HEK293 (cell line): Measurements from ENCODE around the gene TMCC2.

Source experiments
- CTCF ChIA-PET: fragments of 350-600 bp; formaldehyde crosslinking; extraction: SDS; loops from one replicate; lab custom pipeline; 2021; ENCODE audit warnings: antibody characterized with exemption; lab: Yijun Ruan, JAX
- POLR2A ChIA-PET: fragments of 300-600 bp; formaldehyde crosslinking; extraction: SDS; loops from one replicate; lab custom pipeline; 2020; ENCODE audit warnings: antibody characterized with exemption, inconsistent platforms; lab: Yijun Ruan, JAX
- H3K27ac ChIP-seq: fragments of 200-500 bp; sonication (Bioruptor generic); 2 replicates; pipeline ENCODE4 v1.5.1; 2014; ENCODE audit warnings: low read depth, low read length, control low read depth, inconsistent platforms; ENCODE audit errors: extremely low read depth
- H3K36me3 ChIP-seq, 2 experiments: fragments of 200-500 bp in 1 of 2; sonication (Bioruptor generic) in 1 of 2; 1 replicate in 1 of 2; 2 replicates in 1 of 2; pipeline ENCODE4 v1.5.1; 2014 to 2017; ENCODE audit warnings: inconsistent platforms in 2 of 2, low read length in 2 of 2; ENCODE audit not compliant: control insufficient read depth in 2 of 2, insufficient read depth in 1 of 2
- H3K4me1 ChIP-seq: fragments of 200-500 bp; sonication (Bioruptor generic); 2 replicates; pipeline ENCODE4 v1.5.1; 2014; ENCODE audit warnings: mild to moderate bottlenecking, low read length, inconsistent platforms; ENCODE audit not compliant: control insufficient read depth, insufficient read depth
- H3K4me3 ChIP-seq: 2 replicates; pipeline ENCODE4 v1.5.1; 2011; ENCODE audit warnings: low read depth, mild to moderate bottlenecking, control low read depth, low read length, moderate library complexity
- H3K9me3 ChIP-seq: fragments of 200-500 bp; sonication (Bioruptor generic); 2 replicates; pipeline ENCODE4 v1.5.1; 2014; ENCODE audit warnings: low read depth, low read length, inconsistent platforms; ENCODE audit not compliant: control insufficient read depth, insufficient read depth
- EGR2 ChIP-seq: fragments of 450-650 bp; formaldehyde crosslinking; IDR thresholded peaks from 2 replicates; pipeline ENCODE4 v1.5.1; 2016; ENCODE audit warnings: low read depth, missing biosample characterization, missing genetic modification characterization
- KLF8 ChIP-seq: fragments of 450-650 bp; formaldehyde crosslinking; IDR thresholded peaks from 2 replicates; pipeline ENCODE4 v1.5.1; 2016; ENCODE audit warnings: missing biosample characterization, missing genetic modification characterization
- PRDM1 ChIP-seq: fragments of 450-650 bp; formaldehyde crosslinking; IDR thresholded peaks from 2 replicates; pipeline ENCODE4; 2016; ENCODE audit warnings: missing biosample characterization, missing genetic modification characterization
- REPIN1 ChIP-seq: fragments of 450-650 bp; formaldehyde crosslinking; IDR thresholded peaks from 2 replicates; pipeline ENCODE4 v1.5.1; 2017; ENCODE audit warnings: missing biosample characterization, missing genetic modification characterization, low read depth
- WT1 ChIP-seq: fragments of 450-650 bp; formaldehyde crosslinking; IDR thresholded peaks from 2 replicates; pipeline ENCODE4 v1.5.1; 2016; ENCODE audit warnings: missing biosample characterization, missing genetic modification characterization
- ZBTB17 ChIP-seq: fragments of 450-650 bp; formaldehyde crosslinking; IDR thresholded peaks from 2 replicates; pipeline ENCODE4 v1.5.1; 2016; ENCODE audit warnings: missing biosample characterization, missing genetic modification characterization
- ZFHX2 ChIP-seq: fragments of 450-650 bp; formaldehyde crosslinking; conservative IDR thresholded peaks from 2 replicates; pipeline ENCODE4 v1.5.1; 2016; ENCODE audit warnings: missing biosample characterization, missing genetic modification characterization
- ZNF211 ChIP-seq: fragments of 450-650 bp; formaldehyde crosslinking; IDR thresholded peaks from 2 replicates; pipeline ENCODE4 v1.5.1; 2016; ENCODE audit warnings: low read depth, missing biosample characterization, missing genetic modification characterization
- ZNF221 ChIP-seq: fragments of 450-650 bp; formaldehyde crosslinking; IDR thresholded peaks from 2 replicates; pipeline ENCODE4 v1.5.1; 2017; ENCODE audit warnings: missing biosample characterization, missing genetic modification characterization, borderline replicate concordance
- ZNF24 ChIP-seq: fragments of 450-650 bp; formaldehyde crosslinking; IDR thresholded peaks from 2 replicates; pipeline ENCODE4 v1.5.1; 2016; ENCODE audit warnings: missing biosample characterization, missing genetic modification characterization
- ZNF292 ChIP-seq: fragments of 450-650 bp; formaldehyde crosslinking; IDR thresholded peaks from 2 replicates; pipeline ENCODE4 v1.5.1; 2016; ENCODE audit warnings: low read depth, missing biosample characterization, missing genetic modification characterization, borderline replicate concordance
- ZNF423 ChIP-seq: fragments of 450-650 bp; formaldehyde crosslinking; IDR thresholded peaks from 2 replicates; pipeline ENCODE4 v1.5.1; 2016; ENCODE audit warnings: missing biosample characterization, missing genetic modification characterization
- ZNF600 ChIP-seq: fragments of 450-650 bp; formaldehyde crosslinking; IDR thresholded peaks from 2 replicates; pipeline ENCODE4 v1.5.1; 2016; ENCODE audit warnings: missing biosample characterization, missing genetic modification characterization
- ZNF624 ChIP-seq: fragments of 450-650 bp; formaldehyde crosslinking; IDR thresholded peaks from 2 replicates; pipeline ENCODE4 v1.5.1; 2017; ENCODE audit warnings: missing biosample characterization, missing genetic modification characterization
- ZNF629 ChIP-seq: fragments of 450-650 bp; formaldehyde crosslinking; IDR thresholded peaks from 2 replicates; pipeline ENCODE4 v1.5.1; 2017; ENCODE audit warnings: missing biosample characterization, missing genetic modification characterization
- ZNF660 ChIP-seq: fragments of 450-650 bp; IDR thresholded peaks from 2 replicates; pipeline ENCODE4 v1.5.1; 2018; ENCODE audit warnings: missing biosample characterization, mild to moderate bottlenecking, missing genetic modification characterization
- TF ChIP-seq, protein P1 (sequence below): fragments of 450-650 bp; formaldehyde crosslinking; IDR thresholded peaks from 2 replicates; pipeline ENCODE4 v1.5.1; 2016; ENCODE audit warnings: missing biosample characterization, missing genetic modification characterization, borderline replicate concordance
- TF ChIP-seq, protein P2 (sequence below): fragments of 450-650 bp; formaldehyde crosslinking; IDR thresholded peaks from 2 replicates; pipeline ENCODE4 v1.5.1; 2016; ENCODE audit warnings: missing biosample characterization, missing genetic modification characterization
- TF ChIP-seq, protein P3 (sequence below): fragments of 450-650 bp; formaldehyde crosslinking; IDR thresholded peaks from 2 replicates; pipeline ENCODE4 v1.5.1; 2016; ENCODE audit warnings: missing biosample characterization, missing genetic modification characterization
- TF ChIP-seq, protein P4 (sequence below): fragments of 450-650 bp; formaldehyde crosslinking; IDR thresholded peaks from 2 replicates; pipeline ENCODE4 v1.5.1; 2016; ENCODE audit warnings: missing biosample characterization, missing genetic modification characterization
- TF ChIP-seq, protein P5 (sequence below): fragments of 450-650 bp; formaldehyde crosslinking; IDR thresholded peaks from 2 replicates; pipeline ENCODE4 v1.5.1; 2016; ENCODE audit warnings: missing biosample characterization, missing genetic modification characterization

The TMCC2 gene

DNA sequence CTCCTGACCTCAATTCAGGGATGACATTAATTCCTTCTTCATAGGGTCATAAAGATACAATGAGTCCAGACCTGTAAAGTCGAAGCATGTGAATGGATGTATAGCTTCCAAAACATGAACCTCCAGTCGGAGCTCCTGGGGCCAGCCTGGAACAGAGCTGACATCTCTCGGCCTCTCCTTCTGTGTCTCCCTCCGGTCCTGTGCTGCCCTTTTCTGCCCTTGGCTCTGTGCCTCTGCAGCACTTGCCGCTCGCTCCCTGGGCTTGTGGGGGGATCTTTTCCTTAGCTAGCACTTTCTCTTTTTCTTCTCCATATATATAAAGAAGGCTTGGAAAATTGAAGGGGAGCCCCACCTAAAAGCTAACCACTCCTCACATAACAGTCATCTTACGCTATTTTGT lies 42.5 kb downstream of the TMCC2 start (continued):
- TF ChIP-seq, protein P1, sequence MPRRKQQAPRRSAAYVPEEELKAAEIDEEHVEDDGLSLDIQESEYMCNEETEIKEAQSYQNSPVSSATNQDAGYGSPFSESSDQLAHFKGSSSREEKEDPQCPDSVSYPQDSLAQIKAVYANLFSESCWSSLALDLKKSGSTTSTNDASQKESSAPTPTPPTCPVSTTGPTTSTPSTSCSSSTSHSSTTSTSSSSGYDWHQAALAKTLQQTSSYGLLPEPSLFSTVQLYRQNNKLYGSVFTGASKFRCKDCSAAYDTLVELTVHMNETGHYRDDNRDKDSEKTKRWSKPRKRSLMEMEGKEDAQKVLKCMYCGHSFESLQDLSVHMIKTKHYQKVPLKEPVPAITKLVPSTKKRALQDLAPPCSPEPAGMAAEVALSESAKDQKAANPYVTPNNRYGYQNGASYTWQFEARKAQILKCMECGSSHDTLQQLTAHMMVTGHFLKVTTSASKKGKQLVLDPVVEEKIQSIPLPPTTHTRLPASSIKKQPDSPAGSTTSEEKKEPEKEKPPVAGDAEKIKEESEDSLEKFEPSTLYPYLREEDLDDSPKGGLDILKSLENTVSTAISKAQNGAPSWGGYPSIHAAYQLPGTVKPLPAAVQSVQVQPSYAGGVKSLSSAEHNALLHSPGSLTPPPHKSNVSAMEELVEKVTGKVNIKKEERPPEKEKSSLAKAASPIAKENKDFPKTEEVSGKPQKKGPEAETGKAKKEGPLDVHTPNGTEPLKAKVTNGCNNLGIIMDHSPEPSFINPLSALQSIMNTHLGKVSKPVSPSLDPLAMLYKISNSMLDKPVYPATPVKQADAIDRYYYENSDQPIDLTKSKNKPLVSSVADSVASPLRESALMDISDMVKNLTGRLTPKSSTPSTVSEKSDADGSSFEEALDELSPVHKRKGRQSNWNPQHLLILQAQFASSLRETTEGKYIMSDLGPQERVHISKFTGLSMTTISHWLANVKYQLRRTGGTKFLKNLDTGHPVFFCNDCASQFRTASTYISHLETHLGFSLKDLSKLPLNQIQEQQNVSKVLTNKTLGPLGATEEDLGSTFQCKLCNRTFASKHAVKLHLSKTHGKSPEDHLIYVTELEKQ: no peak
- TF ChIP-seq, protein P2, sequence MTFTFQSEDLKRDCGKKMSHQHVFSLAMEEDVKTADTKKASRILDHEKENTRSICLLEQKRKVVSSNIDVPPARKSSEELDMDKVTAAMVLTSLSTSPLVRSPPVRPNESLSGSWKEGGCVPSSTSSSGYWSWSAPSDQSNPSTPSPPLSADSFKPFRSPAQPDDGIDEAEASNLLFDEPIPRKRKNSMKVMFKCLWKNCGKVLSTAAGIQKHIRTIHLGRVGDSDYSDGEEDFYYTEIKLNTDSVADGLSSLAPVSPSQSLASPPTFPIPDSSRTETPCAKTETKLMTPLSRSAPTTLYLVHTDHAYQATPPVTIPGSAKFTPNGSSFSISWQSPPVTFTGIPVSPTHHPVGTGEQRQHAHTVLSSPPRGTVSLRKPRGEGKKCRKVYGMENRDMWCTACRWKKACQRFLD: no peak
- TF ChIP-seq REPIN1 (tag by site-specific recombination) (no peak), ZBTB17 (tag by site-specific recombination) (no peak), ZNF660 (tag by site-specific recombination) (no peak)
- TF ChIP-seq, protein P3, sequence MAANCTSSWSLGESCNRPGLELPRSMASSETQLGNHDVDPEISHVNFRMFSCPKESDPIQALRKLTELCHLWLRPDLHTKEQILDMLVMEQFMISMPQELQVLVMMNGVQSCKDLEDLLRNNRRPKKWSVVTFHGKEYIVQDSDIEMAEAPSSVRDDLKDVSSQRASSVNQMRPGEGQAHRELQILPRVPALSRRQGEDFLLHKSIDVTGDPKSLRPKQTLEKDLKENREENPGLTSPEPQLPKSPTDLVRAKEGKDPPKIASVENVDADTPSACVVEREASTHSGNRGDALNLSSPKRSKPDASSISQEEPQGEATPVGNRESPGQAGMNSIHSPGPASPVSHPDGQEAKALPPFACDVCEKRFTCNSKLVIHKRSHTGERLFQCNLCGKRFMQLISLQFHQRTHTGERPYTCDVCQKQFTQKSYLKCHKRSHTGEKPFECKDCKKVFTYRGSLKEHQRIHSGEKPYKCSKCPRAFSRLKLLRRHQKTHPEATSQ (tag by site-specific recombination): no peak

DNA sequence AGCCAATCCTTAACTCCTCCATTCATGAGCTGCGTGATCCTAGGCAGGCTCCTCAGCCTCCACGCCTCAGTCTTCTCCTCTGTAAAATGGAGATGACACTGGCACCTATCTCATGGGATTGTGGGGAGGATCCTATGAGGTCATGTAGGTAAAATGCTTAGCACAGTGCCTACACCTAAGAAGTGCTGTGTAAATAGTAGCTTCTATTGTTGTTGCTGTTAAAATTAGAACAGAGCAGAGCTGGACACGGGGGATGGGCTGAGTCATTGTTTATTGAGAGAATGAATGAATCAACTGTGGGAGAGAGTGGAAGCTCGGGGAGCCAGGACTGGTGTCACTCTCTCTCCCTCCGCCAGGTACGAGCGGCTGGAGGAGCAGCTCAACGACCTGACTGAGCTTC lies 43.0 kb downstream of the TMCC2 start:
- H3K4me3 ChIP-seq: no peak overlapping the region
- ChIA-PET POLR2A (interaction anchor here (0.7 to 1.5 kb wide), 5 partner anchors 14 to 95 kb away, joined by 3 to 4 read pairs (median 4); partner anchors contain the start of gene NUAK2), CTCF (interaction anchor here (0.6 to 11.8 kb wide), 10 partner anchors 10 to 254 kb away, joined by 3 to 669 read pairs (median 8); partner anchors contain the start of gene NUAK2)
- peaks cover 0 to 16% of the 10 kb centered on the region in 2 experiments; a peak in 1 of 3 replicates for H3K36me3 ChIP-seq
- peaks cover 5% of the 10 kb centered on the region; the same call in 1 of the 2 replicates for H3K4me1 ChIP-seq
- H3K9me3 ChIP-seq: no peaks in the 10 kb centered on the region
- no peak overlapping the region for H3K27ac ChIP-seq
- 0 out of 2 replicates have a peak, but pooled peaks have one; percentile 12 for TF ChIP-seq ZNF600 (tag by site-specific recombination)
- peak; percentile 24; the same call in 1 of the 2 replicates for TF ChIP-seq WT1
- TF ChIP-seq ZNF423: no peak
- TF ChIP-seq, protein P4, sequence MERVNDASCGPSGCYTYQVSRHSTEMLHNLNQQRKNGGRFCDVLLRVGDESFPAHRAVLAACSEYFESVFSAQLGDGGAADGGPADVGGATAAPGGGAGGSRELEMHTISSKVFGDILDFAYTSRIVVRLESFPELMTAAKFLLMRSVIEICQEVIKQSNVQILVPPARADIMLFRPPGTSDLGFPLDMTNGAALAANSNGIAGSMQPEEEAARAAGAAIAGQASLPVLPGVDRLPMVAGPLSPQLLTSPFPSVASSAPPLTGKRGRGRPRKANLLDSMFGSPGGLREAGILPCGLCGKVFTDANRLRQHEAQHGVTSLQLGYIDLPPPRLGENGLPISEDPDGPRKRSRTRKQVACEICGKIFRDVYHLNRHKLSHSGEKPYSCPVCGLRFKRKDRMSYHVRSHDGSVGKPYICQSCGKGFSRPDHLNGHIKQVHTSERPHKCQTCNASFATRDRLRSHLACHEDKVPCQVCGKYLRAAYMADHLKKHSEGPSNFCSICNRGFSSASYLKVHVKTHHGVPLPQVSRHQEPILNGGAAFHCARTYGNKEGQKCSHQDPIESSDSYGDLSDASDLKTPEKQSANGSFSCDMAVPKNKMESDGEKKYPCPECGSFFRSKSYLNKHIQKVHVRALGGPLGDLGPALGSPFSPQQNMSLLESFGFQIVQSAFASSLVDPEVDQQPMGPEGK (tag by site-specific recombination): no peak
- no peak for TF ChIP-seq ZNF292 (tag by site-specific recombination)
- TF ChIP-seq, protein P5, sequence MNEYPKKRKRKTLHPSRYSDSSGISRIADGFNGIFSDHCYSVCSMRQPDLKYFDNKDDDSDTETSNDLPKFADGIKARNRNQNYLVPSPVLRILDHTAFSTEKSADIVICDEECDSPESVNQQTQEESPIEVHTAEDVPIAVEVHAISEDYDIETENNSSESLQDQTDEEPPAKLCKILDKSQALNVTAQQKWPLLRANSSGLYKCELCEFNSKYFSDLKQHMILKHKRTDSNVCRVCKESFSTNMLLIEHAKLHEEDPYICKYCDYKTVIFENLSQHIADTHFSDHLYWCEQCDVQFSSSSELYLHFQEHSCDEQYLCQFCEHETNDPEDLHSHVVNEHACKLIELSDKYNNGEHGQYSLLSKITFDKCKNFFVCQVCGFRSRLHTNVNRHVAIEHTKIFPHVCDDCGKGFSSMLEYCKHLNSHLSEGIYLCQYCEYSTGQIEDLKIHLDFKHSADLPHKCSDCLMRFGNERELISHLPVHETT (tag by site-specific recombination): no peak
- TF ChIP-seq ZNF629 (tag by site-specific recombination): peak; percentile 67; the same call in 1 of the 2 replicates
- peak; percentile 77 for TF ChIP-seq ZNF24 (tag by site-specific recombination)
- TF ChIP-seq ZFHX2 (tag by site-specific recombination): peak; percentile 27; the same call in 1 of the 2 replicates
- peak; percentile 55 for TF ChIP-seq EGR2 (tag by site-specific recombination)
- peak; percentile 39; the same call in 1 of the 2 replicates for TF ChIP-seq KLF8 (tag by site-specific recombination)
- no peak for TF ChIP-seq ZNF221
- TF ChIP-seq ZNF211: no peak
- no peak for TF ChIP-seq ZNF624 (tag by site-specific recombination)
- no peak for TF ChIP-seq ZNF660 (tag by site-specific recombination)
- TF ChIP-seq PRDM1: 0 out of 2 replicates have a peak, but pooled peaks have one; percentile 46
